CD4-positive, alpha-beta T cell (primary cell): ENCODE measurements around the gene NECTIN4. TPM values are rescaled to one million over a fixed set of nuclear protein-coding genes. Genes with fewer than 3 reads are reported as not detected.
"Not testable (repeated sequence)": the region's sequence is repeated elsewhere in the genome, so short reads cannot be mapped to it uniquely, and the experiment has no call there.

ENCODE experiments used
- ATAC-seq: fragments of 200-7000 bp; cut with Tn5 transposase; one replicate; pipeline ENCODE4 v1.10.0; 2022; ENCODE audit warnings: mild to moderate bottlenecking; ENCODE audit not compliant: poor library complexity
- CTCF ChIA-PET: fragments of 350-600 bp; sonication (Branson Sonifier 250); formaldehyde crosslinking; loops from one replicate; lab custom pipeline; 2021; ENCODE audit warnings: antibody characterized with exemption, inconsistent platforms; lab: Charles Lee
- POLR2A ChIA-PET: fragments of 350-600 bp; sonication (Branson Sonifier 250); formaldehyde crosslinking; loops from one replicate; lab custom pipeline; 2021; ENCODE audit warnings: antibody characterized with exemption, inconsistent platforms; lab: Charles Lee
- DNase-seq, 14 experiments: peaks; one replicate each; pipeline ENCODE4 v3.0.0-alpha.2; 2013 to 2020; ENCODE audit warnings: mixed read lengths in 2 of 14
- H3K27ac ChIP-seq, 2 donors: one replicate each; pipeline versions ENCODE4 v1.5.1 to v1.7.0; 2013; ENCODE audit warnings: low read length in 2 of 2, low read depth in 1 of 2, mild to moderate bottlenecking in 1 of 2
- H3K27me3 ChIP-seq, 2 experiments: 1 replicate in 1 of 2; 2 replicates in 1 of 2; pipeline versions ENCODE4 v1.6.1 to v1.7.0; 2013; ENCODE audit warnings: low read length in 2 of 2, control low read depth in 1 of 2, mild to moderate bottlenecking in 1 of 2, moderate library complexity in 1 of 2; ENCODE audit not compliant: insufficient read depth in 2 of 2, control insufficient read depth in 1 of 2
- H3K36me3 ChIP-seq: one replicate; pipeline ENCODE4 v1.6.1; 2013; ENCODE audit warnings: low read length, control low read depth; ENCODE audit not compliant: insufficient read depth
- H3K4me1 ChIP-seq: one replicate; pipeline ENCODE4 v1.6.1; 2013; ENCODE audit warnings: low read length, control low read depth; ENCODE audit not compliant: insufficient read depth
- H3K4me3 ChIP-seq: one replicate; pipeline ENCODE4 v1.5.1; 2013; ENCODE audit warnings: mild to moderate bottlenecking, low read length, moderate library complexity
- H3K9me3 ChIP-seq, 2 experiments: 1 replicate in 1 of 2; 2 replicates in 1 of 2; pipeline versions ENCODE4 v1.6.1 to v1.7.0; 2013; ENCODE audit warnings: low read length in 2 of 2, mild to moderate bottlenecking in 2 of 2, control low read depth in 1 of 2, moderate library complexity in 1 of 2; ENCODE audit not compliant: control insufficient read depth in 1 of 2, insufficient read depth in 1 of 2
- H3K27ac Mint-ChIP-seq: one replicate; pipeline ENCODE4 v1.8.0; 2020; ENCODE audit warnings: mixed read lengths
- H3K27me3 Mint-ChIP-seq: one replicate; pipeline ENCODE4 v1.8.0; 2021; ENCODE audit warnings: mixed read lengths
- H3K36me3 Mint-ChIP-seq: one replicate; pipeline ENCODE4 v1.8.0; 2021; ENCODE audit warnings: low read depth, mixed read lengths
- H3K4me1 Mint-ChIP-seq: one replicate; pipeline ENCODE4 v1.8.0; 2021; ENCODE audit warnings: low read depth, mixed read lengths
- H3K4me3 Mint-ChIP-seq: one replicate; pipeline ENCODE4 v1.8.0; 2020; ENCODE audit warnings: mild to moderate bottlenecking, mixed read lengths
- H3K9me3 Mint-ChIP-seq: one replicate; pipeline ENCODE4 v1.8.0; 2020; ENCODE audit warnings: mixed read lengths
- intact Hi-C, 2 experiments: fragments of 100-400 bp; cut with DNase I in 1 of 2; cut with micrococcal nuclease in 1 of 2; formaldehyde crosslinking; loops; one replicate each; pipeline versions ENCODE4 v1.15.1 to v1.9.0; 2023 to 2025; cut with DNase I, micrococcal nuclease
- total RNA-seq, 174 experiments: library from RNA in 2 of 174; stranded (reverse) in 2 of 174; gene quantifications; one replicate each; pipeline ENCODE4 v1.2.3 and lab custom pipeline; 2021 to 2026
- TF ChIP-seq, protein P1 (sequence below): fragments of 200-600 bp; IDR thresholded peaks from one replicate; pipeline ENCODE4 v1.8.0; 2022; ENCODE audit warnings: antibody characterized with exemption, mild to moderate bottlenecking

NECTIN4 gene
- total RNA-seq, 2 experiments from 2014 or later, result 0.22 TPM

GRCh38 chr1:161022432-161022831, 66.9 kb downstream of the NECTIN4 start:
- H3K4me3 ChIP-seq, DNase-seq, H3K36me3 Mint-ChIP-seq, H3K27me3 ChIP-seq, intact Hi-C loops, H3K36me3 ChIP-seq, H3K27ac ChIP-seq, H3K9me3 ChIP-seq, ATAC-seq, H3K27me3 Mint-ChIP-seq, CTCF ChIA-PET, H3K9me3 Mint-ChIP-seq: not testable (repeated sequence)
- H3K27ac Mint-ChIP-seq, result peak overlapping the region; percentile 81
- peaks cover 19% of the 10 kb centered on the region for H3K4me1 ChIP-seq
- POLR2A ChIA-PET, result interaction anchor here (0.6 to 3.7 kb wide), 3 partner anchors 16 to 75 kb away, joined by 3 to 46 read pairs (median 6); partner anchors contain the start of gene TSTD1
- peaks cover 25% of the 10 kb centered on the region for H3K4me1 Mint-ChIP-seq
- H3K4me3 Mint-ChIP-seq, result peak overlapping the region; percentile 20

DNA sequence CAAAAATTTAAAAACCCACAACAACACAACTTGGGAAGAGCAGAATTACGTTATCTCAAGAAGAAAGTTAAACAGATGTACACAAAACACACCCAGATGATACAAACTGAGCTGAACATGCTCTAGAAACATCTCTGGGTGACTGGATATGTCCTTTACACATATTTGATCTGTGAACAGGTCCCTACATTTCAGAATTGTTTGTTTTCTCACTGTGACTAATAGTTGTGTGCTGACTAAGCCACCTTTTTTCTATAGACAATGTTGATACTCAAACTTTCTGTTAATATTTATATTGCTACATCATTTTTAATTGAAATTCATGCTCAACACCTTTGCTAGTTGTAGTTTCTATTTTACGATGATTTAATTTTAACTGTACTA, 67.4 kb downstream of the NECTIN4 start:
- intact Hi-C loops, result loop anchor here (1.0 to 2.0 kb wide), 2 partner anchors 17 to 24 kb away; partner anchors contain the start of gene TSTD1 (in 1 of the 2)
- no peak overlapping the region for H3K27ac ChIP-seq
- TF ChIP-seq, protein P1, sequence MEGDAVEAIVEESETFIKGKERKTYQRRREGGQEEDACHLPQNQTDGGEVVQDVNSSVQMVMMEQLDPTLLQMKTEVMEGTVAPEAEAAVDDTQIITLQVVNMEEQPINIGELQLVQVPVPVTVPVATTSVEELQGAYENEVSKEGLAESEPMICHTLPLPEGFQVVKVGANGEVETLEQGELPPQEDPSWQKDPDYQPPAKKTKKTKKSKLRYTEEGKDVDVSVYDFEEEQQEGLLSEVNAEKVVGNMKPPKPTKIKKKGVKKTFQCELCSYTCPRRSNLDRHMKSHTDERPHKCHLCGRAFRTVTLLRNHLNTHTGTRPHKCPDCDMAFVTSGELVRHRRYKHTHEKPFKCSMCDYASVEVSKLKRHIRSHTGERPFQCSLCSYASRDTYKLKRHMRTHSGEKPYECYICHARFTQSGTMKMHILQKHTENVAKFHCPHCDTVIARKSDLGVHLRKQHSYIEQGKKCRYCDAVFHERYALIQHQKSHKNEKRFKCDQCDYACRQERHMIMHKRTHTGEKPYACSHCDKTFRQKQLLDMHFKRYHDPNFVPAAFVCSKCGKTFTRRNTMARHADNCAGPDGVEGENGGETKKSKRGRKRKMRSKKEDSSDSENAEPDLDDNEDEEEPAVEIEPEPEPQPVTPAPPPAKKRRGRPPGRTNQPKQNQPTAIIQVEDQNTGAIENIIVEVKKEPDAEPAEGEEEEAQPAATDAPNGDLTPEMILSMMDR, result no peak
- H3K36me3 ChIP-seq, result no peaks in the 10 kb centered on the region
- H3K27me3 ChIP-seq, result no peaks in the 10 kb centered on the region
- ChIA-PET CTCF (interaction anchor here (1.7 kb wide), 2 partner anchors 20 to 25 kb away, joined by 8 to 10 read pairs; no protein-coding TSS in a partner anchor), POLR2A (interaction anchor here (0.6 to 3.7 kb wide), 11 partner anchors 10 to 277 kb away, joined by 3 to 46 read pairs (median 6); partner anchors contain the start of genes ARHGAP30, NDUFS2, NR1I3 and TSTD1)
- Mint-ChIP-seq H3K36me3 (no peaks in the 10 kb centered on the region), H3K4me3 (peak overlapping the region; percentile 13), H3K9me3 (no peaks in the 10 kb centered on the region), H3K27ac (peak overlapping the region; percentile 81), H3K4me1 (peaks cover 25% of the 10 kb centered on the region), H3K27me3 (no peaks in the 10 kb centered on the region)
- H3K4me3 ChIP-seq, result no peak overlapping the region
- H3K9me3 ChIP-seq, result no peaks in the 10 kb centered on the region
- ATAC-seq (no peak), DNase-seq (no peak)
- peaks cover 19% of the 10 kb centered on the region for H3K4me1 ChIP-seq

GRCh38 chr1:161021165-161021969, 68.0 kb downstream of the NECTIN4 start:
- Histone ChIP-seq H3K36me3 (no peaks in the 10 kb centered on the region), H3K4me1 (peaks cover 19% of the 10 kb centered on the region), H3K9me3 (no peaks in the 10 kb centered on the region), H3K27me3 (no peaks in the 10 kb centered on the region), H3K27ac (no peak overlapping the region), H3K4me3 (peak overlapping the region; percentile 77)
- Mint-ChIP-seq H3K27me3 (no peaks in the 10 kb centered on the region), H3K9me3 (no peaks in the 10 kb centered on the region), H3K4me1 (peaks cover 25% of the 10 kb centered on the region), H3K4me3 (peak overlapping the region; percentile 91), H3K27ac (peak overlapping the region; percentile 81), H3K36me3 (no peaks in the 10 kb centered on the region)
- DNase-seq, result peak; percentile 79 to 96 (median 90)
- TF ChIP-seq, protein P1, result no peak
- intact Hi-C loops, result loop anchor here (1.0 to 2.0 kb wide), 2 partner anchors 17 to 25 kb away; partner anchors contain the start of gene TSTD1 (in 1 of the 2)
- peak; percentile 95 for ATAC-seq
- ChIA-PET POLR2A (interaction anchor here (0.6 to 3.7 kb wide), 19 partner anchors 10 to 277 kb away, joined by 3 to 46 read pairs (median 6); partner anchors contain the start of genes ARHGAP30, DEDD, NDUFS2 and NR1I3), CTCF (interaction anchor here (0.7 to 2.6 kb wide), 10 partner anchors 9 to 76 kb away, joined by 3 to 10 read pairs (median 7); partner anchors contain the start of genes TSTD1 and USF1)

Other genes starting within 250 kb of the NECTIN4 start
- under 1 TPM; 0.53 to 0.55 TPM for gene CD244, start 226.7 kb downstream of the NECTIN4 start, total RNA-seq
- not detected for gene ITLN1, start 204.4 kb downstream of the NECTIN4 start, total RNA-seq
- gene ITLN2, start 134.7 kb downstream of the NECTIN4 start, total RNA-seq, result not detected
- gene F11R, start 68.4 kb downstream of the NECTIN4 start, total RNA-seq, result 10 to 100 TPM; 15.2 to 16.2 TPM
- gene TSTD1, start 50.6 kb downstream of the NECTIN4 start, total RNA-seq, result 10 to 100 TPM; 38.0 to 40.3 TPM
- 10 to 100 TPM; 93.5 to 99.1 TPM for gene USF1, start 43.6 kb downstream of the NECTIN4 start, total RNA-seq
- gene ARHGAP30, start 19.7 kb downstream of the NECTIN4 start, total RNA-seq, result 10 to 100 TPM; 76.6 to 78.9 TPM
- under 1 TPM in 1 of 2 experiments, not detected in 1; 0.41 TPM for gene KLHDC9, start 8.8 kb upstream of the NECTIN4 start, total RNA-seq
- 10 to 100 TPM; 46.2 to 57.7 TPM for gene PFDN2, start 28.5 kb upstream of the NECTIN4 start, total RNA-seq
- gene NIT1, start 28.5 kb upstream of the NECTIN4 start, total RNA-seq, result 10 to 100 TPM; 15.9 to 18.0 TPM
- 10 to 100 TPM; 35.5 to 36.6 TPM for gene DEDD, start 43.1 kb upstream of the NECTIN4 start, total RNA-seq
- gene UFC1, start 64.4 kb upstream of the NECTIN4 start, total RNA-seq, result 10 to 100 TPM; 96.6 to 97.8 TPM
- 10 to 100 TPM; 44.4 to 45.6 TPM for gene USP21, start 69.9 kb upstream of the NECTIN4 start, total RNA-seq
- 10 to 100 TPM; 28.6 to 31.5 TPM for gene PPOX, start 76.9 kb upstream of the NECTIN4 start, total RNA-seq
- 10 to 100 TPM; 40.8 to 44.3 TPM for gene B4GALT3, start 87.9 kb upstream of the NECTIN4 start, total RNA-seq
- gene ADAMTS4, start 109.5 kb upstream of the NECTIN4 start, total RNA-seq, result under 1 TPM; 0.28 to 0.60 TPM
- gene NDUFS2, start 112.8 kb upstream of the NECTIN4 start, total RNA-seq, result 10 to 100 TPM; 49.9 to 55.7 TPM
- 1 to 10 TPM; 2.0 TPM for gene FCER1G, start 125.7 kb upstream of the NECTIN4 start, total RNA-seq
- gene APOA2, start 134.1 kb upstream of the NECTIN4 start, total RNA-seq, result not detected
- 1 to 10 TPM; 3.2 to 4.1 TPM for gene TOMM40L, start 136.5 kb upstream of the NECTIN4 start, total RNA-seq
- gene NR1I3, start 148.6 kb upstream of the NECTIN4 start, total RNA-seq, result not detected
- not detected for gene PCP4L1, start 169.2 kb upstream of the NECTIN4 start, total RNA-seq
- gene MPZ, start 220.4 kb upstream of the NECTIN4 start, total RNA-seq, result 1 to 10 TPM; 3.1 to 3.2 TPM
- gene SDHC, start 224.8 kb upstream of the NECTIN4 start, total RNA-seq, result 10 to 100 TPM; 33.0 to 37.2 TPM